Esophagus squamous epithelium (tissue), 5 donors: Measurements from ENCODE around the gene PRKCI. TPM values are rescaled to one million over a fixed set of nuclear protein-coding genes. Genes with fewer than 3 reads are reported as not detected.

Source experiments
- DNase-seq: peaks from one replicate; lab custom pipeline; 2025; lab: John Stamatoyannopoulos, UW
- H3K27ac ChIP-seq, 4 donors: fragments of 200-600 bp; sonication (generic); one replicate each; pipeline ENCODE4 v1.5.1; 2016 to 2019; ENCODE audit warnings: mild to moderate bottlenecking in 1 of 4
- H3K27me3 ChIP-seq, 4 donors: fragments of 200-600 bp; sonication (generic); 1 replicate in 3 of 4; 2 replicates in 1 of 4; pipeline versions ENCODE4 v1.5.1 to v1.6.0; 2017 to 2021; ENCODE audit warnings: antibody characterized with exemption in 1 of 4
- H3K36me3 ChIP-seq, 3 donors: fragments of 200-600 bp; sonication (generic); one replicate each; pipeline ENCODE4 v1.5.1; 2016 to 2019
- H3K4me1 ChIP-seq, 3 donors: fragments of 200-600 bp; sonication (generic); one replicate each; pipeline ENCODE4 v1.5.1; 2017 to 2019
- H3K4me3 ChIP-seq, 4 donors: fragments of 200-600 bp; sonication (generic); 1 replicate in 3 of 4; 2 replicates in 1 of 4; pipeline ENCODE4 v1.5.1; 2016 to 2019; ENCODE audit warnings: mild to moderate bottlenecking in 2 of 4, moderate library complexity in 1 of 4
- H3K9me3 ChIP-seq, 3 donors: fragments of 200-600 bp; sonication (generic); one replicate each; pipeline ENCODE4 v1.5.1; 2016 to 2019
- POLR2A ChIP-seq, 4 donors: fragments of 450-650 bp; IDR thresholded peaks; one replicate each; pipeline ENCODE4 v1.6.1; 2017; ENCODE audit warnings: antibody characterized with exemption in 4 of 4, mild to moderate bottlenecking in 4 of 4, moderate library complexity in 3 of 4
- WGBS, 2 donors: methylation state at CpG; one replicate each; pipeline ENCODE4 v1.1.5; 2018; 5-methylcytosine and 5-hydroxymethylcytosine counted together
- intact Hi-C: fragments of 100-400 bp; cut with DNase I; formaldehyde crosslinking; loops from one replicate; pipeline ENCODE4 v1.15.0; 2022
- total RNA-seq, 4 donors: library from RNA; depleted of rRNA; stranded (reverse); fragments of >200 nt; gene quantifications; one replicate each; pipeline ENCODE4 v1.1.0, GENCODE V29; 2016
- TF ChIP-seq, protein P1 (sequence below), 6 experiments: fragments of 450-650 bp in 4 of 6; fragments of 200-600 bp in 2 of 6; sonication (generic) in 2 of 6; IDR thresholded peaks; one replicate each; pipeline ENCODE4 v1.5.1; 2016 to 2019; ENCODE audit warnings: antibody characterized with exemption in 6 of 6, mild to moderate bottlenecking in 4 of 6, moderate library complexity in 4 of 6
- donor health status: DM: yes; HTN: yes; CAD: no.

Gene PRKCI
- total RNA-seq, 4 donors from 2014 or later = 27.7 to 41.1 (median 35.3) TPM

DNA sequence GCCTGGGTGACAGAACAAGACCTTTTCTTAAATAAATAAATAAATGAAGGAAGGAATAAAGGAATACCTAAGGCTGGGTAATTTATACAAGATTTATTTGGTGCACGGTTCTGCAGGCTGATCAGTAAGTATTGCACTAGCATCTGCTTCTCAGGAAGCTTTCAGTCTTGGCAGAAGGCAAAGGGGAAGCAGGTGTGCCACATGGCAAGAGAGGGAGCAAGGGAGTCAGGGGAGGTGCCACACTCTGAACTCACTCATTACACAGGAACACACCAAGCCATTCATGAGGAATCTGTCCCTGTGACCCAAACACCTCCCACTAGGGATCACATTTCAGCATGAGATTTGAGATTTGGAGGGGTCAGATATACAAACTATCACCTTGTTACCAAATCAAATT is 56.4 kb downstream of the PRKCI start:
- Histone ChIP-seq H3K4me1 (peaks cover 0 to 13% (median 5%) of the 10 kb centered on the region in 3 donors), H3K4me3 (no peak overlapping the region), H3K27ac (no peak overlapping the region), H3K9me3 (no peaks in the 10 kb centered on the region), H3K36me3 (peaks cover 0 to 79% (median 17%) of the 10 kb centered on the region in 3 donors), H3K27me3 (no peaks in the 10 kb centered on the region)
- DNase-seq = no peak
- 75 to 80% methylated on average over 1 of the region's 1 CpG for WGBS, 2 donors
- no peak for TF ChIP-seq POLR2A (IDR thresholded peaks at IDR 0.05)
- TF ChIP-seq, protein P1, sequence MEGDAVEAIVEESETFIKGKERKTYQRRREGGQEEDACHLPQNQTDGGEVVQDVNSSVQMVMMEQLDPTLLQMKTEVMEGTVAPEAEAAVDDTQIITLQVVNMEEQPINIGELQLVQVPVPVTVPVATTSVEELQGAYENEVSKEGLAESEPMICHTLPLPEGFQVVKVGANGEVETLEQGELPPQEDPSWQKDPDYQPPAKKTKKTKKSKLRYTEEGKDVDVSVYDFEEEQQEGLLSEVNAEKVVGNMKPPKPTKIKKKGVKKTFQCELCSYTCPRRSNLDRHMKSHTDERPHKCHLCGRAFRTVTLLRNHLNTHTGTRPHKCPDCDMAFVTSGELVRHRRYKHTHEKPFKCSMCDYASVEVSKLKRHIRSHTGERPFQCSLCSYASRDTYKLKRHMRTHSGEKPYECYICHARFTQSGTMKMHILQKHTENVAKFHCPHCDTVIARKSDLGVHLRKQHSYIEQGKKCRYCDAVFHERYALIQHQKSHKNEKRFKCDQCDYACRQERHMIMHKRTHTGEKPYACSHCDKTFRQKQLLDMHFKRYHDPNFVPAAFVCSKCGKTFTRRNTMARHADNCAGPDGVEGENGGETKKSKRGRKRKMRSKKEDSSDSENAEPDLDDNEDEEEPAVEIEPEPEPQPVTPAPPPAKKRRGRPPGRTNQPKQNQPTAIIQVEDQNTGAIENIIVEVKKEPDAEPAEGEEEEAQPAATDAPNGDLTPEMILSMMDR (IDR thresholded peaks at IDR 0.05) = no peak
- intact Hi-C loops = no loop called here

DNA sequence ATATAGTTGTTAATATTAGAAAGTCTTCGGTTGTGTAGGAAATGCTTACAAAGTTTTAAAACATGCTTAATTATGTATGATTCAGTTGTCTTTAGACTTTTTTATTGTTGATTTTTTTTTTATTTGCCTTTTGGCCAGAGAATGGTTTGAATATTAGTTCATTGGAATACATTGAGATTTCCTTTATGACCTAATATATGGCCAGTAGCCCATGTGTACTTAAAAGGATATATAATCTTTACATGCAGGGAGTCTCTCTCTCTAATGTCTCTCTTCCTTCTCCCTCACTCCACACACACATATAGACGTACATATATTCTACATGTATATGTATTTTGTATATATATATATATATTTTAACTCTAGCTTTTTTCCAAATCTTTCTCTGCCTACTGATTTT is 68.0 kb downstream of the PRKCI start:
- DNase-seq = no peak
- intact Hi-C loops = no loop called here
- H3K36me3 ChIP-seq = peaks cover 0 to 93% (median 0%) of the 10 kb centered on the region in 3 donors
- no peaks in the 10 kb centered on the region for H3K9me3 ChIP-seq
- TF ChIP-seq, protein P1 (IDR thresholded peaks at IDR 0.05) = no peak
- TF ChIP-seq POLR2A (IDR thresholded peaks at IDR 0.05) = no peak
- H3K4me1 ChIP-seq = no peaks in the 10 kb centered on the region
- no peak overlapping the region for H3K4me3 ChIP-seq
- 91 to 96% methylated on average over 2 of the region's 2 CpGs for WGBS, 2 donors
- no peak overlapping the region for H3K27ac ChIP-seq
- H3K27me3 ChIP-seq = no peaks in the 10 kb centered on the region

DNA sequence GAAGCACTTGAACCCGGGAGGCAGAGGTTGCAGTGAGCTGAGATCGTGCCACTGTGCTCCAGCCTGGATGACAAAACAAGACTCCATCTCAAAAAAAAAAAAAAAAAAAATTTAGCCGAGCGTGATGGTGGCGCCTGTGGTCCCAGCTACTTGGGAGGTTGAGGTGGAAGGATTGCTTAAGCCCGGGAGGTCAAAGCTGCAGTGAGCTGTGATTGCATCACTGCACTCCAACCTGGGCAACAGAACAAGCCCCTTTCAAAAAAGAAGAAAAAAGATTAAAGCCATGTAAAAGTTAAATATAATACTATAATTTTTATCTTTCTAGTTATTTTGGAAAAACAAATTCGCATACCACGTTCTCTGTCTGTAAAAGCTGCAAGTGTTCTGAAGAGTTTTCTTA is 73.4 kb downstream of the PRKCI start:
- TF ChIP-seq, protein P1 (IDR thresholded peaks at IDR 0.05) = no peak
- TF ChIP-seq POLR2A (IDR thresholded peaks at IDR 0.05) = no peak
- no peaks in the 10 kb centered on the region for H3K27me3 ChIP-seq
- intact Hi-C loops = no loop called here
- H3K9me3 ChIP-seq = no peaks in the 10 kb centered on the region
- H3K36me3 ChIP-seq = peaks cover 0 to 87% (median 7%) of the 10 kb centered on the region in 3 donors
- no peaks in the 10 kb centered on the region for H3K4me1 ChIP-seq
- WGBS, 2 donors = 88 to 94% methylated on average over 7 to 8 of the region's 8 CpGs
- DNase-seq = no peak
- H3K4me3 ChIP-seq = no peak overlapping the region
- H3K27ac ChIP-seq = no peak overlapping the region

DNA sequence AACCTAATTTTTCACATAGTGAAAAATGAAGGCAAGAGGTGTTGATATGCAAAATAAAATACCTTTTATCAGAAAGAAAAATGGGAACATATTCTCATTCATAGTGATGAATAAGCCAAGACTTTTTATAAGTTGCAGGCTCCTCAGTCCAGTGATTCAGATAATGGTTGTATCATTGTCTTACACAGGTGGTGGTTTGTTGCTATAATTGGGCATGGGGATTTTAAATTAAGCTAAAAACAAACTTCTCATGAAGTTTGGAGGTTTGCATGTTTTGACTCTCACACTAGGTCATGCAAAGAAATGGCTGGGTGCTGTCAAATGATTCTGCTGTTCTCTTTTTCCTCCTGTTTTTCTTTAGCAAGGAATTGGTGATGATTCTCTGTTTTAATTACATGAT is 74.5 kb downstream of the PRKCI start:
- H3K4me3 ChIP-seq = no peak overlapping the region
- H3K27me3 ChIP-seq = no peaks in the 10 kb centered on the region
- intact Hi-C loops = no loop called here
- H3K27ac ChIP-seq = no peak overlapping the region
- no peak for DNase-seq
- peaks cover 0 to 7% (median 6%) of the 10 kb centered on the region in 3 donors for H3K4me1 ChIP-seq
- H3K36me3 ChIP-seq = peaks cover 0 to 85% (median 7%) of the 10 kb centered on the region in 3 donors
- TF ChIP-seq, protein P1 (IDR thresholded peaks at IDR 0.05) = no peak
- no peaks in the 10 kb centered on the region for H3K9me3 ChIP-seq

DNA sequence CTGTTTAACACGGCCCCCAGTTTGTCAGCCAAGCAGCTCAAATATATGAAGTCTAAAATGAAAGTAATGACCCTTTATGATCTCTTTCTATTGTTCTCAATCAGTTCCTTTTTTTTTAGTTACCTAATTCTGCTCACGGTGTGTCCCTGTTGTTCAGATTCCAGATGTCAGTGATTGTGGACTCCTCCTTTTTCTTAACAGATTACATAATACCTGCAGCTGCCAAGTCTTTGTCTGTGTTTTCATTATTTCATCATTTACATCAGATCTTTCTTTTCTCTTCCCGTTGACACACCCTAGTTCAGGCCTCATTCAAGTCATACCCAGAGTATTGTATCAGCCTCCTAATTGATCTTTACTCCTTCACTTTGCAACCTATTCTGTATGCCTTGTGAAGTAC is 79.2 kb downstream of the PRKCI start:
- no peaks in the 10 kb centered on the region for H3K27me3 ChIP-seq
- H3K4me3 ChIP-seq = no peak overlapping the region
- peaks cover 0 to 70% (median 7%) of the 10 kb centered on the region in 3 donors for H3K36me3 ChIP-seq
- peaks cover 0 to 10% (median 6%) of the 10 kb centered on the region in 3 donors for H3K4me1 ChIP-seq
- H3K27ac ChIP-seq = peak overlapping the region in 1 of 4 donors; percentile 44
- no peaks in the 10 kb centered on the region for H3K9me3 ChIP-seq
- TF ChIP-seq, protein P1 (IDR thresholded peaks at IDR 0.05) = no peak
- no peak for TF ChIP-seq POLR2A (IDR thresholded peaks at IDR 0.05)
- WGBS, 2 donors = 27 to 33% methylated on average over 3 of the region's 3 CpGs
- intact Hi-C loops = no loop called here
- DNase-seq = no peak
